PC-3 (cell line): ENCODE measurements around the gene USP17L25.
"Not testable (repeated sequence)": the region's sequence is repeated elsewhere in the genome, so short reads cannot be mapped to it uniquely, and the experiment has no call there.

Source experiments
- EZH2phosphoT487 ChIP-seq: fragments of 300-600 bp; sonication (generic); IDR thresholded peaks from 2 replicates; pipeline ENCODE4 v1.6.1; 2018; ENCODE audit warnings: mild to moderate bottlenecking, antibody characterized with exemption, low read length, borderline replicate concordance
- TF ChIP-seq, protein P1 (sequence below): fragments of 300-600 bp; sonication (generic); conservative IDR thresholded peaks from 2 replicates; pipeline ENCODE4 v1.5.1; 2017; ENCODE audit warnings: antibody characterized with exemption, low read depth, mild to moderate bottlenecking, low read length

GRCh38 chr4:9343848-9344247, 14.1 kb downstream of the USP17L25 start, which contains the start of gene USP17L27:
- TF ChIP-seq, protein P1, sequence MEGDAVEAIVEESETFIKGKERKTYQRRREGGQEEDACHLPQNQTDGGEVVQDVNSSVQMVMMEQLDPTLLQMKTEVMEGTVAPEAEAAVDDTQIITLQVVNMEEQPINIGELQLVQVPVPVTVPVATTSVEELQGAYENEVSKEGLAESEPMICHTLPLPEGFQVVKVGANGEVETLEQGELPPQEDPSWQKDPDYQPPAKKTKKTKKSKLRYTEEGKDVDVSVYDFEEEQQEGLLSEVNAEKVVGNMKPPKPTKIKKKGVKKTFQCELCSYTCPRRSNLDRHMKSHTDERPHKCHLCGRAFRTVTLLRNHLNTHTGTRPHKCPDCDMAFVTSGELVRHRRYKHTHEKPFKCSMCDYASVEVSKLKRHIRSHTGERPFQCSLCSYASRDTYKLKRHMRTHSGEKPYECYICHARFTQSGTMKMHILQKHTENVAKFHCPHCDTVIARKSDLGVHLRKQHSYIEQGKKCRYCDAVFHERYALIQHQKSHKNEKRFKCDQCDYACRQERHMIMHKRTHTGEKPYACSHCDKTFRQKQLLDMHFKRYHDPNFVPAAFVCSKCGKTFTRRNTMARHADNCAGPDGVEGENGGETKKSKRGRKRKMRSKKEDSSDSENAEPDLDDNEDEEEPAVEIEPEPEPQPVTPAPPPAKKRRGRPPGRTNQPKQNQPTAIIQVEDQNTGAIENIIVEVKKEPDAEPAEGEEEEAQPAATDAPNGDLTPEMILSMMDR: not testable (repeated sequence)
- TF ChIP-seq EZH2phosphoT487: not testable (repeated sequence)
